NCI-H1105 (cell line): ENCODE results near the gene SORBS2.
A peak's percentile ranks its signal among the peaks of the same experiment; 100 is the strongest.
"Not testable (repeated sequence)": the region's sequence is repeated elsewhere in the genome, so short reads cannot be mapped to it uniquely, and the experiment has no call there.

Experiments used
- DNase-seq: peaks from one replicate; lab custom pipeline; 2025; lab: John Stamatoyannopoulos, UW

Gene SORBS2

DNA sequence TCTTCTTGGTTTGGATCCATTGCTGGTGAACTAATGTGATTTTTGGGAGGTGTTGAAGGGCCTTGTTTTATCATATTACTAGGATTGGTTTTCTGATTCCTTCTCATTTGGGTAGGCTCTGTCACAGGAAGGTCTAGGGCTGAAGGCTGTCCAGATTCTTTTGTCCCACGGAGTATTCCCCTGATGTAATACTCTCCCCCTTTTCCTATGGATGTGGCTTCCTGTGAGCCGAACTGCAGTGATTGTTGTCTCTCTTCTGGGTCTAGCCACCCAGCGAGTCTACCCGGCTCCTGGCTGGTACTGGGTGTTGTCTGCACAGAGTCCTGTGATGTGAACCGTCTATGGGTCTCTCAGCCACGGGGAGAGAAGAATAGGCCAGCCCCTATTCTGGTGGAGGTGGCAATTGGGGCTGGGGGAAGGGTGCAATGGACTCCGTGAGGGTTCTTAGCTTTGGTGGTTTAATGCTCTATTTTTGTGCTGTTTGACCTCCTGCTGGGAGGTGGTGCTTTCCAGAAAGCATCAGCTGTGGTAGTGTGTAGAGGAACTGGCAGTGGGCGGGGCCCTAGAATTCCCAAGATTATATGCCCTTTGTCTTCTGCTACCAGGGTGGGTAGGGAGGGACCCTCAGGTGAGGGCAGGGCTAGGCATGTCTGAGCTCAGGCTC is 252.6 kb downstream of the SORBS2 start:
- not testable (repeated sequence) for DNase-seq

DNA sequence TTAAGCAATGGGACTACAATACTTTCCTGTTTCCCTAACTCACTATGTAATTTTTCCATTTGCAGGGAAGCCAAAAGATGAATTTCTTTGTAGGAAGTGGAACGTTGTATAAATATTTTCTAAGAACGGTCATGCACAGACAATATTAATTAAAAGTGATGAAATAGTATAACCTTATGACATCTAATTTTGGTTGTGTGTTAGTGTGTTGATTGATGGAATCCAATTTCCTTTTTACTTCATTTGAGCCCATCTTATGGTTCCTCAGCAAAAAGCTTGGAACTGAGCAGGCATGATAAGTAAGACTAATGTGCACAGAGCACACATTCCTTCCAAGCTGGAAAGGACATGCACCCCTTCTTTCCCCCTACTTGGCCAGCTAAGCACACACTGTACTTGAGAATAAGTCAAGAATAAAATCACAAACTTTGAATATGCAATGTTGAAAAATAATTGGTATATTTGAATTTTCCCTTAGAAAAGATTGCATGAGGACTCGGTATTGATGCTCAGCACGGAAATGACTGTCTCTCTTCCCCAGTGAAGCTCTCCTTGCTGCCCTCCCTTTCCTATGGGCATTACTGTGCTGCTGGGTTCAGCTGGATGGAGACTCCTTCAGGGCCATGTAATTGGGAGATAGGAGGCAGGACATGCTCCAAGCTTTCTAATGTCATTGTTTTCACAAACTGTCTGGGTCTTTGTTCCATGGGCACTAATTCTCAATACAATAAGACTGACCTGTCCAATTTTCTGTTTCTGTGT is 257.4 kb downstream of the SORBS2 start:
- DNase-seq = no peak

DNA sequence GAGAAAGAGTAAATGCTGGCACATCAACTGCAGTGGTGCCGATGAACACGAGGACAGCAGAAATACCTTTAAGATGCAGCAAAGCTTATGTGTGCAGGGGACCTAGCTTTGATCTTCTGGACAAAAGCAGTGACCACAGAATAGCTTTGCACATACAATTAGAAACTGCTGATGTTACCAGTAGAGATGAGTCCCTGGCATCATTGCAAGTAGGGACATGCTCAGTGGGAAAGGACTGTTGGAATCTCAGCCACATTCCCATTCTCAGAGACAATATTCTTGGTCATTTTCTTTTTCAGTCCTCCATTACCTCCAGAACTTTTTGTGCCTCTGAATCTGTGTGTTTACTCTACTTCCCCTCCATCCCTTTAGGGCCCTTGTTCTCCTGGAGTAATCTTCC is 259.7 kb downstream of the SORBS2 start:
- no peak for DNase-seq

DNA sequence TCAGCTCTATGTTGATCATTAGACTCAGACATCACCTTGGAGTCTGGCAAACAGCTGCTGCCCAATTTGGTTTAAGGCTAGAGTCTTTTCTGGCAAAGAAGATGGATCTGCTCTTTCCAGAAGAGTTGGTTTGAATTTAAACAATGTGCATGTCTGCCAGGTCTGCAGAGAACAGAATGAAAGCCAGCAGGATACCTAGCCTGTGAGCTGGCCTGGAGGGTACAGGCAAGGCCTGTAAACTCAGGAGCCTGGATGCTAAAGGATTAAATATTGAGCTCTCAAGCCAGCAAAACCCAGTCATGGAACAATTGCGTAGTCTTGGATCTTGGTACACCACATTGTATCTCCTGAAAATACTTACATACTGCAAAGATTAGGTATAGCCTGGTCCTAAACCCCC is 261.1 kb downstream of the SORBS2 start:
- no peak for DNase-seq

DNA sequence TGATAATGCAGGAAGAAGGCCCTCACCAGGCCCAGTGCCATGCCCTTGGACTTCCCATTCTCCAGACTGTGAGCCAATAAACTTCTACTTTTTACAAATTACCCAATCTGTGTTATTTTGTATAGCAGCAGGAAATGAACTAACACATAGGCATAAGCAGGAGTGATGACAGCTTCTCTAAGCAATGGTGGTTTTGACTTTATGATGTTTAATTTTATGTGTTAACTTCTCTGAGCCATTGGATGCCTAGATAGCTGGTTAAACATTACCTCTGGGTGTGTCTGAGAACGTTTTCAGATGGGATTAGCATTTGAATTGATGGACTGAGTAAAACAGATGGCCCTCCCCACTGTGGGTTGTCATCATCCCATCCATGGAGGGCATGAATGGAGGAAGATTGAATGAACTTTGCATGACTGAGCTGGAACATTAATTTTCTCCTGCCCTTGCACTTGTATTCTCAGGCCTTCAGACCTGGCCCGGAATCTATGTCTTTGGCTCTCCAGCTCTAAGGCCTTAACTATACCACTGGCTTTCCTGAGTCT is 262.8 kb downstream of the SORBS2 start:
- DNase-seq = no peak

DNA sequence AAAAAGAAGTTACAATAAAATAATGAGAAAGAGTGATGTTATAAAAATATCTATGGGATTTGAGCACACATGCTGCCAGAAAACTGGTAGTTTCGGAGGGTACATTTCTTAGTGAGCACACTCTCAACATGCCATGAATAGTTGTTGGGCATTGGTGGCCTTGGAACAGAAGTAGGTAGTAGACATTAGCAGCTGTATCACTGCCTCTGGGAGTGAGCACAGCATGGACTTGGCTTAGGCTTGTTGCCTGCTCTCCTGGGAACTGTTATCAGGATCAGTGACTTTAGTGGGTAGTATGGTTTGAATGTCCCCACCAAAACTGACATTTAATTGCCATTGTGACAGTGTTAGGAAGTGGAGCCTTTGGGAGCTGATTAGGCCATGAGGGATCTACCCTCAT is 263.4 kb downstream of the SORBS2 start:
- DNase-seq = no peak

DNA sequence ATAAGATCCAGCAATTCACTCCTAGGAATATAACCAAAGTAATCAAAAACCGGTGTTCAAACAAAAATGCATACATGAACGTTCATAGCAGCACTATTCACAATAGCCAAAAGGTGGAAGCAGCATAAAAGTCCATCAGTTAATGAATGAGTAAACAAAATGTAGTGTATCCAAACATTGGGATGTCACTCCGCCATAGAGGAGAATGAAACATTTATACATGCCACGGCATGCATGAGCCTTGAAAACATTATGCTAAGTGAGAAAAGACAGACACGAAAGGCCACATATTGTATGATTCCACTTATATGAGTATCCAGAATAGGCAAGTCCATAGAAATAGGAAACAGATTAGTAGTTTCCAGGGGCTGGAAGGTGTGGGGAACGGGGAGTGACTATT is 265.7 kb downstream of the SORBS2 start:
- DNase-seq = no peak

DNA sequence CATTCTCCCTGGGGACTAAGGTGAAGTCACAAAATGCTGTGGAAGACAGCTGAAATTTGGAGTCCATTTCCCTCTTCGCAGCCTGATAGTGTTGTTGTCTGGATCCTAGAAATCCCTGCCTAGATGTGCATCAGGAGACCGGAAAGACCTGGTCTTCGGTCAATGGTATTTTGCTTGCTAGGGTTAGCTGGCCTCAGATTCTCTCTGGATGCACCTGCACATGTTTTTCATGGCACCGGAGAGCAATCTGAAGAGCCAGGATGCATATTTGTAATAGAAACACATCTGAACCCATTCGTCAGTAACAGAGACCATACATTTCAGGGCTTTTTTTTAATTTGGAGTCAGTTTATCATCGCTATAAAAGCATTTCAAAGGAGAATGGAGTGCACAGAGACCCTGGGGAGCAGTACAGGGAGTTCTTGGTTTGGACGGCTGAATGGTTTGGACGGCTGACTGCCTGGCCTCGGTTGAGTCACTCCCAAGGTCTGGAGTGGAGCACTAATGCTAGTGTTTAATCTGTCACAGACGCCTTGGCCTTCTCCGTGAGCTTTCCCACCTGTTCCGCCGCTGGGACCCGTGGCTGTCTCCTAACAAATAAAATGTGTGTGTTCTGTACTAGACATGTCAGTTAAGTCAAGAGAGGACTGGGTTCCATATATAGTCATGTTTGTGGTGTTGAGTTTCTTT is 269.2 kb downstream of the SORBS2 start:
- DNase-seq = no peak

DNA sequence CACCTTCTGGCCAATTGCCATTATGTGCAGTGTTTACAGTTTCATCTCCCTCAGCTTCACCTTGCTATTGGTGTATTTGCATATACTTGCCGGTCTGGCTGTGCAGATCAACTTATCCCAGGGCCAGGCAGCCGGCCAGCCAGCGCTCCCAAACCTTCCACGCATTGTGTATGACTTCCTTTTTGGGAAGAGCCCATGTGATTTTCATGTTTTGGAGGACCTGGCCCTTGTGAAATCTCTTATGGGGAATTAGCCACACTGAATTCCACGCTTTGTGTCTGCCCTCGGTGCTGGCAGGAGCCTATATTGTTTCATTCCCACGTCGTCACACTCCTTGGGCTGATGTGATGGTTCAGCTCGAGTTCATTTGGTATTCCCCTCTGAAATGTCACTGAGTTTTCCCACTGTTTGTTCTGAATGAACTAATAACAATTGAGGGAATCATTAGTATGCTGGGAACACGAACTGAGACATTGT is 270.7 kb downstream of the SORBS2 start:
- no peak for DNase-seq

DNA sequence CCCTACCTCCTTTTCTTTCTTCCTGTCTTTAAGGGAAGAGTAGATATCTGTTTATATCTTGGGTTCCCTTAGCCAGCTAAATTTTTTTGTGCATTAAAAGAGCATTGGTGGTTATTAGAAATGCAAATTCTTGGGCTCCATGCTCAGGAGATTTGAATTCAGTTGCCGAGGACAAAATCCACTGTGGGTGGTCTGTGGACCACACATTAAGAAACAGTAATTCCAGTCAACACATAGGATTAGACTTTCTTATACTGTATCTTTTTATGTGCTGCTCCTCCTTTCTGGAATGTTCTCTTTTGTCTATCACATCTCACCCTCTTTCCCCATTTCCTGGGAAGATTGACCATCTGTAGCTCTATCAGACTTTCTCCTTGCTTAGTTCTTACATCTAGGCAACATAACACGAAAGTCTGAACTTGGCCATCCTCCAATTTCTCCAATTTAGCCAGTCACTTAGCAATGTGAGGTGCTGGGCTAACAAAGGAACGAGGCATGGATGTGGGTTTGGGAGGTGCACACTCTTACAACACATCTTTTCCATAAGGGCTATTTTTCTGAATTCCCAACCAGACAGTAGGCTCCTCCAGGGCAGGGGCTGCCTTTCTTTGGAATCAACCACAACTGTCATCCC is 271.4 kb downstream of the SORBS2 start:
- no peak for DNase-seq

DNA sequence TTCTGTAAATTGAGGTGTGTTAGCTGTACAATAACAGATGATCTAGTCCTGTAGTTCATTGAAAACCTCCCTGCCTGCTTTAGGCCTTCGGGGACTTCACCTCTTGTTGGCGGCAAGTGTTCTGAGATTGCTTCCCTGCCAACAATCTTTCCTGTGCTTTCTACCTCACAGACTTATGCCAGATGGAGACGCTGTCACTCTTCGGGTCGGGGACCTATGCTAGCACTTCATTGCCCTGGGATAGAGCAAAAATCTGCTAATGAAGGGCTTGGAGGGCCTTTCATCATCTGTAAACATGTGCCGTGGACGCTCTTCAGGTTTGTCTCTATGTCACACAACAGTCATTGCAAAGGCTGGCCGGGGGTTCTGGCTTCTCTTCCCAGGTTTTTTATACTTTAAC is 272.0 kb downstream of the SORBS2 start:
- DNase-seq = no peak

DNA sequence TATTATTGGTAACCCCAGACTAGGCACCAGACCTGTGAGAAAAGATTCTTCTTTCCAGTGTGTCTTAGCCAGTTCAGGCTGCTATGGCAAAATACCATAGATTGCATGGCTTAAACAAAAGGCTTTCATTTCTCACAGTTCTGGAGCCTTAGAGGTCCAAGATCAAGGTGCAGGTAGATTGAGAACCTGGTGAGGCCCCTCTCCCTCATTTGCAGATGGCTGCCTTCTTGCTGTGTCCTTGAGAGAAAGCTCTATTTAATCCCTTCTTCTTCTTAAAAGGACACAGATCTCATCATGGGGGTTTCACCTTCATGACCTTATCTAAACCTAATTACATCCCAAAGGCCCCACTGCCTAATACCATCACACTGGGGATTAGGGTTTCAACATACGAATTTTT is 273.2 kb downstream of the SORBS2 start:
- DNase-seq = no peak

DNA sequence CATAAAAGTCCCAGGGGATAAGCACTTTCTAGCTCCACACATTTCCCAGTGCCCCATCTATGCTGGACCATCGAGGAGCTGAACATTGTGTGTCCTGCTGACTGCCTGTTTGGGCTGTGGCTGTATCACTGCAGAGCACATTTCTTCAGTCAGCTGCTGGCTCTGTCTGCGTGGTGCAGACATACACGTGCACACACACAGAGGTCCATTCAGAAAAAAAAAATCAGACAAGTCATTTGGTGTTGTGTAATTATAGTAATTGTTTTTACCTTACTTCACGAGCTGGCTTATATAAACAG is 275.6 kb downstream of the SORBS2 start:
- DNase-seq = no peak

DNA sequence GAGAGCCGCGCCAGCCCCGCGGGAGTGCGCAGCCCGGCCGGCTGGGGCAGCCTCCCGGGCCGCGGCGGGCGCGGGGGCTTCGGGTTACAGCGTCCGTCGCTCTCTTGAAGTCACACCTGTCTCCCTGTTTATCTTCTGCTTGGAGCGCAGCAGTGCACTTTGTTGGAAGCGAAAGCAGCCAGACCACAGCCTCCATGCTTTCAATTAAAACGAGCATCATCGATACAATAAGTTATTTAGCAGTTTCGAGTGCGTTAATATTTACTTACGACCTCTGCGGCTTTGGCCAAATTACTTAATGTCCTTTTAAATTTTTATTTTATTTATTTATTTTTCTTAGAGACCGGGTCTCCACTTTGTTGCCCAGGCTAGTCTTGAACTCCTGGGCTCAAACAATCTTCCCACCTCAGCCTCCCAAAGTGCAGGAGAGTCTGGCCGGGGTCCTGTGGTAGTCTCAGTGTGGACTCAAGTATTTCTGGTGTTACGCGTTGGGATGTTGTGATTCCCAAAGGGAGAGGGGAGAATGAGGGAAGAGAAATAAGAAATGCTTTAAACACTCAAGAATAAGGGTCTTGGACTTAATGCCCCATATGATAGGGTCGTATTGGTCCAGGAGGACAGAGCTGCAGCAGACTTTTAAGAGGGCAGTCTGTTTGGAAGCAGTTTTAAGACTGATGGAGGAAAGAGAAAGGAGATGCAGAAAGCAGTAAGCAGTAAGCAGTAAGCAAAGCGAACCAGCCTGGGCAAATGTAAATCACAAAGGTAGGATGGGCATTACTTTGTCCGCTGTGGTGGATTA is 276.2 kb downstream of the SORBS2 start:
- DNase-seq = peak; percentile 27
